IMR-90 (cell line): Measurements from ENCODE around the gene EHF.

Experiments used
- BHLHE40 ChIP-seq: fragments of 150-350 bp; IDR thresholded peaks from 2 replicates; pipeline ENCODE4 v1.6.1; 2016; ENCODE audit warnings: mild to moderate bottlenecking, low read depth, low read length
- CEBPB ChIP-seq: IDR thresholded peaks from 2 replicates; pipeline ENCODE4 v1.6.1; 2012; ENCODE audit warnings: low read depth, low read length, improper control_type of control experiment
- CHD1 ChIP-seq: IDR thresholded peaks from 2 replicates; pipeline ENCODE4 v1.6.1; 2012; ENCODE audit warnings: low read depth, low read length, improper control_type of control experiment
- FOS ChIP-seq: fragments of 150-350 bp; IDR thresholded peaks from 2 replicates; pipeline ENCODE4 v1.6.1; 2016; ENCODE audit warnings: low read depth, low read length
- MAFK ChIP-seq: IDR thresholded peaks from 2 replicates; pipeline ENCODE4 v1.6.1; 2012; ENCODE audit warnings: low read depth, low read length, improper control_type of control experiment
- MAZ ChIP-seq: IDR thresholded peaks from 2 replicates; pipeline ENCODE4 v1.6.1; 2012; ENCODE audit warnings: low read depth, mild to moderate bottlenecking, low read length, improper control_type of control experiment, moderate library complexity, borderline replicate concordance
- MXI1 ChIP-seq: IDR thresholded peaks from 2 replicates; pipeline ENCODE4 v1.6.1; 2012; ENCODE audit warnings: low read depth, mild to moderate bottlenecking, low read length, moderate library complexity, borderline replicate concordance
- NFE2L2 ChIP-seq: fragments of 150-350 bp; IDR thresholded peaks from 2 replicates; pipeline ENCODE4 v1.6.1; 2016; ENCODE audit warnings: low read depth, mild to moderate bottlenecking, low read length
- POLR2A ChIP-seq: IDR thresholded peaks from 2 replicates; pipeline ENCODE4 v1.6.1; 2012; ENCODE audit warnings: mild to moderate bottlenecking, low read depth, low read length
- RAD21 ChIP-seq: IDR thresholded peaks from 2 replicates; pipeline ENCODE4 v1.6.1; 2012; ENCODE audit warnings: low read length, improper control_type of control experiment
- RFX5 ChIP-seq: IDR thresholded peaks from 2 replicates; pipeline ENCODE4 v1.8.0; 2012; ENCODE audit warnings: low read depth, mild to moderate bottlenecking, low read length, moderate library complexity
- SMC3 ChIP-seq: fragments of 150-350 bp; IDR thresholded peaks from 2 replicates; pipeline ENCODE4 v1.6.1; 2016; ENCODE audit warnings: low read depth, mild to moderate bottlenecking, antibody characterized with exemption, low read length, moderate library complexity
- TF ChIP-seq, protein P1 (sequence below): conservative IDR thresholded peaks from 2 replicates; pipeline ENCODE4 v1.5.1; 2012; ENCODE audit warnings: mild to moderate bottlenecking, low read depth, low read length, improper control_type of control experiment
- TF ChIP-seq, protein P2 (sequence below): fragments of 150-350 bp; IDR thresholded peaks from 2 replicates; pipeline ENCODE4 v1.6.1; 2017; ENCODE audit warnings: mild to moderate bottlenecking, antibody characterized with exemption, low read length, low read depth

- TF ChIP-seq, protein P1, sequence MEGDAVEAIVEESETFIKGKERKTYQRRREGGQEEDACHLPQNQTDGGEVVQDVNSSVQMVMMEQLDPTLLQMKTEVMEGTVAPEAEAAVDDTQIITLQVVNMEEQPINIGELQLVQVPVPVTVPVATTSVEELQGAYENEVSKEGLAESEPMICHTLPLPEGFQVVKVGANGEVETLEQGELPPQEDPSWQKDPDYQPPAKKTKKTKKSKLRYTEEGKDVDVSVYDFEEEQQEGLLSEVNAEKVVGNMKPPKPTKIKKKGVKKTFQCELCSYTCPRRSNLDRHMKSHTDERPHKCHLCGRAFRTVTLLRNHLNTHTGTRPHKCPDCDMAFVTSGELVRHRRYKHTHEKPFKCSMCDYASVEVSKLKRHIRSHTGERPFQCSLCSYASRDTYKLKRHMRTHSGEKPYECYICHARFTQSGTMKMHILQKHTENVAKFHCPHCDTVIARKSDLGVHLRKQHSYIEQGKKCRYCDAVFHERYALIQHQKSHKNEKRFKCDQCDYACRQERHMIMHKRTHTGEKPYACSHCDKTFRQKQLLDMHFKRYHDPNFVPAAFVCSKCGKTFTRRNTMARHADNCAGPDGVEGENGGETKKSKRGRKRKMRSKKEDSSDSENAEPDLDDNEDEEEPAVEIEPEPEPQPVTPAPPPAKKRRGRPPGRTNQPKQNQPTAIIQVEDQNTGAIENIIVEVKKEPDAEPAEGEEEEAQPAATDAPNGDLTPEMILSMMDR, result no peak
- TF ChIP-seq, protein P2, sequence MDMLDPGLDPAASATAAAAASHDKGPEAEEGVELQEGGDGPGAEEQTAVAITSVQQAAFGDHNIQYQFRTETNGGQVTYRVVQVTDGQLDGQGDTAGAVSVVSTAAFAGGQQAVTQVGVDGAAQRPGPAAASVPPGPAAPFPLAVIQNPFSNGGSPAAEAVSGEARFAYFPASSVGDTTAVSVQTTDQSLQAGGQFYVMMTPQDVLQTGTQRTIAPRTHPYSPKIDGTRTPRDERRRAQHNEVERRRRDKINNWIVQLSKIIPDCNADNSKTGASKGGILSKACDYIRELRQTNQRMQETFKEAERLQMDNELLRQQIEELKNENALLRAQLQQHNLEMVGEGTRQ, result no peak
- no peak for TF ChIP-seq MAZ
- TF ChIP-seq SMC3, result no peak
- TF ChIP-seq MXI1, result no peak
- no peak for TF ChIP-seq RFX5
- no peak for TF ChIP-seq CHD1
- no peak for TF ChIP-seq CEBPB
- no peak for TF ChIP-seq MAFK
- no peak for TF ChIP-seq FOS
- TF ChIP-seq POLR2A, result no peak
- TF ChIP-seq RAD21, result no peak
- TF ChIP-seq BHLHE40, result no peak
- no peak for TF ChIP-seq NFE2L2
Observed at GRCh38 chr11:34685864-34686263, 65.0 kb downstream of the EHF start.
